ENCODE data around the gene AIFM3. TPM values are rescaled to one million over a fixed set of nuclear protein-coding genes. Genes with fewer than 3 reads are reported as not detected.

The AIFM3 gene
- total RNA-seq, 1 donor from 2014 or later: 12.3 TPM

- no peaks in the 10 kb centered on the region for H3K9me3 ChIP-seq
- no peak overlapping the region for H3K27ac ChIP-seq
- ATAC-seq: no peak
- TF ChIP-seq CTCF (IDR thresholded peaks at IDR 0.05): no peak
- H3K4me3 ChIP-seq: no peak overlapping the region
- peaks cover 26% of the 10 kb centered on the region for H3K4me1 ChIP-seq
- H3K36me3 ChIP-seq: peaks cover 52% of the 10 kb centered on the region
- no peak for DNase-seq
- intact Hi-C loops (cut with DNase I): no loop called here
- H3K27me3 ChIP-seq (ENCODE audit: low read depth): no peaks in the 10 kb centered on the region
These were observed 17.3 kb upstream of the AIFM3 start for GRCh38 chr22:20949698-20950183.

GRCh38 chr22:20951151-20951931, 15.7 kb upstream of the AIFM3 start:
- intact Hi-C loops (cut with DNase I): no loop called here
- no peak for TF ChIP-seq CTCF (IDR thresholded peaks at IDR 0.05)
- Histone ChIP-seq H3K9me3 (no peaks in the 10 kb centered on the region), H3K36me3 (peaks cover 52% of the 10 kb centered on the region), H3K4me3 (no peak overlapping the region), H3K4me1 (peaks cover 13% of the 10 kb centered on the region), H3K27me3 (ENCODE audit: low read depth) (no peaks in the 10 kb centered on the region), H3K27ac (no peak overlapping the region)
- DNase-seq (no peak), ATAC-seq (no peak)

- ATAC-seq: peak; percentile 6 to 22
- Histone ChIP-seq H3K27ac (no peak overlapping the region), H3K4me1 (peaks cover 17% of the 10 kb centered on the region), H3K36me3 (peaks cover 52% of the 10 kb centered on the region), H3K27me3 (ENCODE audit: low read depth) (no peaks in the 10 kb centered on the region), H3K9me3 (no peaks in the 10 kb centered on the region), H3K4me3 (no peak overlapping the region)
- TF ChIP-seq CTCF (IDR thresholded peaks at IDR 0.05): no peak
- DNase-seq: no peak
- intact Hi-C loops (cut with DNase I): no loop called here
These were observed 15.1 kb upstream of the AIFM3 start for GRCh38 chr22:20951932-20952380.

- no peak for ATAC-seq
- peaks cover 52% of the 10 kb centered on the region for H3K36me3 ChIP-seq
- TF ChIP-seq CTCF (IDR thresholded peaks at IDR 0.05): no peak
- peaks cover 17% of the 10 kb centered on the region for H3K4me1 ChIP-seq
- H3K27me3 ChIP-seq (ENCODE audit: low read depth): no peaks in the 10 kb centered on the region
- H3K4me3 ChIP-seq: no peak overlapping the region
- no peak overlapping the region for H3K27ac ChIP-seq
- no peaks in the 10 kb centered on the region for H3K9me3 ChIP-seq
- no peak for DNase-seq
- intact Hi-C loops (cut with DNase I): no loop called here
These were observed 14.3 kb upstream of the AIFM3 start for GRCh38 chr22:20952544-20953341.

- Histone ChIP-seq H3K36me3 (peaks cover 52% of the 10 kb centered on the region), H3K27ac (no peak overlapping the region), H3K27me3 (ENCODE audit: low read depth) (no peaks in the 10 kb centered on the region), H3K9me3 (no peaks in the 10 kb centered on the region), H3K4me1 (peaks cover 22% of the 10 kb centered on the region), H3K4me3 (no peak overlapping the region)
- DNase-seq (no peak), ATAC-seq (no peak)
- intact Hi-C loops (cut with DNase I): no loop called here
- no peak for TF ChIP-seq CTCF (IDR thresholded peaks at IDR 0.05)
These were observed 13.8 kb upstream of the AIFM3 start for GRCh38 chr22:20953342-20953608.

Measured in lower lobe of right lung (tissue), 2 donors.